ENCODE measurements around the gene HPSE2.

HPSE2 gene

GRCh38 chr10:98415731-98416119 is 819.9 kb downstream of the HPSE2 start:
- no peak for DNase-seq (ENCODE audit: low spot score)

- DNase-seq (ENCODE audit: low spot score) = peak; percentile 87
These were observed 820.5 kb downstream of the HPSE2 start, which contains the start of gene PYROXD2 for GRCh38 chr10:98414932-98415730. TSS of gene PYROXD2 (minus strand) at chr10:98415182. CDS start at chr10:98415135, 47 bp downstream.

- no peak for DNase-seq (ENCODE audit: low spot score)
These were observed 821.1 kb downstream of the HPSE2 start for GRCh38 chr10:98414578-98414931.

DNA sequence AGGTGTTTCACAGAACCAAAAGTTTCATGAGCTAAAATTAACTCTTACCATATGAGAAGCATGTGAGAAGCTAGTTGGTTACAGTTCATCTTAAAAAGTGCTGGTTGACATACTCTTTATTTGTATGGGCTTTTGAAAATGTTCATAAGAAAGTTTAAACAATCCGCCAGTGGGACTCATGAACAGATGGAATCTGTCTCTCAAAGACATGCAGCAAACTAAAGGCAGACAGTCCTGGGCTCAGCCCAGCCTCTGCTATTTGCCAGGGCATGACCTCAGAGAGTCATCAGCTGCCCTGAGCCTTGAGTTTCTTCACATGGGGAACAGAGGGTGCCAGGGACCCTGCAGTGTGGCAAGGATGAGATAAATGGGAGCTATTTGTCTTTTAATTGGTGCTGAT is 823.9 kb downstream of the HPSE2 start:
- DNase-seq (ENCODE audit: low spot score) = no peak

DNA sequence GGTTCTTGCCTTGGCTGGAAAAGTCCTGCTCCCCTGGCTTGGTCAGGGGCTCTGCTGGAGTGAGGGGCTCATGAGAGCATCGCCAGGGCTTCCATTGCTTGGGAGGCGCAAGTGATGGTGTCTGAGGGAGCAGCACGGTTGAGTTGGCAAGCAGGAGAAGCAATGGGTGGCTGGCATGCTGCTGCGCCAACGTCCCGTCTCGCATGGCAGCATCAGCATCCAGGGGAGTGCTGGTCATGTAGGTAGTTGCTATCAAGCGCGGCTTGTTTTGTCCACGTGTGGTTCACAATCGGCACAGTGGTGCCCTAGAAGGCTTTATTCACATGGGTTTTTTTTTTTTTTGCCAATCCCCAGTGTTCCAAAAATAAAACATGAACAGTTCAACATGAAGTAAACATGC is 824.5 kb downstream of the HPSE2 start:
- no peak for DNase-seq (ENCODE audit: low spot score)

- no peak for DNase-seq (ENCODE audit: low spot score)
These were observed 824.9 kb downstream of the HPSE2 start for GRCh38 chr10:98410759-98411158.

DNA sequence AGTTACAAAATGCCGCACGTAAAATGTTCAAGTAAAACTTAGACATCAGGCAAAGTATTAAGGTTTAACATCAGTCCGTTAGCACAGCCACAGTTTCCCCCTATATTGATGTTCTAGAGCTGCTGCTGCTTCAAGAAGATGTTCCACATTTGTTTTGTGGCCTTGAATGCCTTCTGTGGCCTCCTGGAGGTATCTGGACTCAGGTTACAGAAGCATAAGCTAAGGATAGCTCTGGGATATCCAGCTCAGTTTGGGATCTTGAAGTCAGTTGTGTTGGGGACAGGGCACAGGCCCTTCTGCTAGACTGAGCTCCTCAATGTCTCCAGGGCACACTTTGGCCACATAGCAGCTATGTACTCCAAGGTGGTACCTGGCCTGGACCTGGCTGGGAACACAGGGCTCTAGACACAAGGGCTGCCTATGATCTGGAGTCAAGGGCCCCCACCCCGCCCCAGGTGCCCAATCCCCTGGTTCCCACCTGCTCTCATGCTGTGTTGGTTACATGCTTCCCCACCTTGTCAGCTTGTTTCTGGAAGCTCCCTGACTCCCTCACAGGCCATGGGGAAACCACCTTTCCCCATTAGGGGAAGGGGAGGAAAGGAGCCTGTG is 825.4 kb downstream of the HPSE2 start:
- no peak for DNase-seq (ENCODE audit: low spot score)

DNA sequence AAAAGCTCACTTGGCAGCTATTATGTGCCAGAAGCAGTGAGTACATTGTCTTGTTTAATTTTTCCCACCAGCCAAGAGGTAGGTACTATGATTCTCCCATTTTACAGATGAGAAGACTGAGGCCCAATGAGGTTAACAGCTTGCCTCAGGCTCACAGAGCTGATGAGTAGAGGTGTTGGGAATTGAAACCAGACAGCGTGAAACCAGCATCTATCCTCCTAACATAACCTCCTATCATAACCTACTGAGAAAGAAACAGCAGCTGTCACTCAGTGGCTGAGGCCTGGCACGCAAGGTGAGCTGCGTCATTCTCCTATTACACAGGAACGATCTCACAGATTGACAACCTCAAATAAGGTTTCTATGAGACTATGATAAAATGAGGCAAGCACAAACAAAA is 826.9 kb downstream of the HPSE2 start:
- DNase-seq (ENCODE audit: low spot score) = no peak

GRCh38 chr10:98407744-98408241 is 827.9 kb downstream of the HPSE2 start:
- no peak for DNase-seq (ENCODE audit: low spot score)

Small RNA genes lying within 50 kb of the gene (small RNA-seq; reads per million reads assigned to genes)
- 0 reads per million in 2 experiments for gene MIR4685
- gene MIR6507 = 0 reads per million in 2 experiments
